ENCODE measurements around the gene BCL2A1. TPM values are rescaled to one million over a fixed set of nuclear protein-coding genes. Genes with fewer than 3 reads are reported as not detected.

Gene BCL2A1
- total and polyA plus RNA-seq, 2 of the 4 experiments (the other 2 are of a cell fraction): 2.3 to 4.5 TPM

DNA sequence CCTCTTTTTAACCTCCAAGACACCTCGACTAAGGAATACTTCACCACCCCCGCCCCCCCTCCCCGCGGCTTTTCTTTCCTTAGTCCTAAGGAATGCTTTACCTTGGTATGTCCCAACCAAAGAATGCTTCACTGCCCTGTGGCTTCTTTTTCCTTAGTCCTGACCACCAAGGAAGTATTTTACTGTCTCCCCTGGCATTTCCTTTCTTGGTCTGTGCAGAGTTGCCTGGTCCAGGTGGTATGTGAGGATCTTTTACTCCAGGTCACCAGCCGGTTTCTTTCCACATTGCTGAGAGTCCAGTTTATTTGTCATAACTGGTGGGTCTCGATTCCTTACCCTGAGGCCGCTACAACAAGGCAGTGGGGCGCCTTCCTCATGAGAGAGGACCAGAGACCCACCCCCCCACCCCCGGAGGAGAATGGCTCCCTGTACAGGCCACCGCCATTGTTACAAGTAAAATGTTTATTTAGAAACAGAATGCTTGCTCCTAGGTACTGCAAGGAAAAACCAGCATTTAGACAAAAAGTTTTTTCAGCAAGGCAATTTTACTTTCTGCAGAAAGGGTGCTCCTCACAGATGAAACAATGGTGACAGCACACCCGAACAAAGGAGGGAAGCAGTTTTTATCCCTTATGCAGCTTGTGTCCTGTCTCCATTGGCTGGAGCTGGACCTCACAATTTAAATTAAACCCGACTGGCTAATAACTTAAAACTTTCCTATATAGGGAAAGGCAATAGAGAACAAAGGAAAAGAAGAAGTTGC is 51.1 kb downstream of the BCL2A1 start:
- intact Hi-C loops (cut with micrococcal nuclease): loop anchor here (5.0 to 10.0 kb wide), 2 partner anchors 57 to 255 kb away; no protein-coding TSS in a partner anchor

More for the DNA sequence above, 51.1 kb downstream of the BCL2A1 start:
- no peak overlapping the region for H4K91ac ChIP-seq (ENCODE audit: insufficient read depth, low read depth, low read length)
- H2BK15ac ChIP-seq (ENCODE audit: low read depth, low read length): no peak overlapping the region
- no peak overlapping the region for H2BK120ac ChIP-seq (ENCODE audit: low read depth, low read length)
- peaks cover 17% of the 10 kb centered on the region for H3K36me3 ChIP-seq (ENCODE audit: control insufficient read depth, insufficient read depth, low read length)
- TF ChIP-seq SMC3 (IDR thresholded peaks at IDR 0.05; ENCODE audit: low read depth, low read length) (no peak), RFX5 (IDR thresholded peaks at IDR 0.05; ENCODE audit: low read depth, low read length) (no peak), MAZ (IDR thresholded peaks at IDR 0.05; ENCODE audit: borderline replicate concordance, low read depth, low read length) (no peak), BHLHE40 (IDR thresholded peaks at IDR 0.05; ENCODE audit: low read depth, low read length) (no peak), CEBPB (IDR thresholded peaks at IDR 0.05; ENCODE audit: low read depth, low read length) (no peak), MXI1 (IDR thresholded peaks at IDR 0.05; ENCODE audit: borderline replicate concordance, low read depth, low read length) (no peak), CHD1 (IDR thresholded peaks at IDR 0.05; ENCODE audit: low read depth, low read length) (no peak), RAD21 (IDR thresholded peaks at IDR 0.05; ENCODE audit: low read length) (no peak), FOS (IDR thresholded peaks at IDR 0.05; ENCODE audit: low read depth, low read length) (no peak), POLR2A (IDR thresholded peaks at IDR 0.05; ENCODE audit: low read depth, low read length) (no peak), MAFK (IDR thresholded peaks at IDR 0.05; ENCODE audit: low read depth, low read length) (no peak), RCOR1 (IDR thresholded peaks at IDR 0.05; ENCODE audit: insufficient replicate concordance, low read length) (no peak)
- TF ChIP-seq, protein P1, sequence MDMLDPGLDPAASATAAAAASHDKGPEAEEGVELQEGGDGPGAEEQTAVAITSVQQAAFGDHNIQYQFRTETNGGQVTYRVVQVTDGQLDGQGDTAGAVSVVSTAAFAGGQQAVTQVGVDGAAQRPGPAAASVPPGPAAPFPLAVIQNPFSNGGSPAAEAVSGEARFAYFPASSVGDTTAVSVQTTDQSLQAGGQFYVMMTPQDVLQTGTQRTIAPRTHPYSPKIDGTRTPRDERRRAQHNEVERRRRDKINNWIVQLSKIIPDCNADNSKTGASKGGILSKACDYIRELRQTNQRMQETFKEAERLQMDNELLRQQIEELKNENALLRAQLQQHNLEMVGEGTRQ (IDR thresholded peaks at IDR 0.05; ENCODE audit: low read depth, low read length): no peak
- TF ChIP-seq, protein P2, sequence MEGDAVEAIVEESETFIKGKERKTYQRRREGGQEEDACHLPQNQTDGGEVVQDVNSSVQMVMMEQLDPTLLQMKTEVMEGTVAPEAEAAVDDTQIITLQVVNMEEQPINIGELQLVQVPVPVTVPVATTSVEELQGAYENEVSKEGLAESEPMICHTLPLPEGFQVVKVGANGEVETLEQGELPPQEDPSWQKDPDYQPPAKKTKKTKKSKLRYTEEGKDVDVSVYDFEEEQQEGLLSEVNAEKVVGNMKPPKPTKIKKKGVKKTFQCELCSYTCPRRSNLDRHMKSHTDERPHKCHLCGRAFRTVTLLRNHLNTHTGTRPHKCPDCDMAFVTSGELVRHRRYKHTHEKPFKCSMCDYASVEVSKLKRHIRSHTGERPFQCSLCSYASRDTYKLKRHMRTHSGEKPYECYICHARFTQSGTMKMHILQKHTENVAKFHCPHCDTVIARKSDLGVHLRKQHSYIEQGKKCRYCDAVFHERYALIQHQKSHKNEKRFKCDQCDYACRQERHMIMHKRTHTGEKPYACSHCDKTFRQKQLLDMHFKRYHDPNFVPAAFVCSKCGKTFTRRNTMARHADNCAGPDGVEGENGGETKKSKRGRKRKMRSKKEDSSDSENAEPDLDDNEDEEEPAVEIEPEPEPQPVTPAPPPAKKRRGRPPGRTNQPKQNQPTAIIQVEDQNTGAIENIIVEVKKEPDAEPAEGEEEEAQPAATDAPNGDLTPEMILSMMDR (conservative IDR thresholded peaks at IDR 0.05; ENCODE audit: low read depth, low read length): no peak
- TF ChIP-seq, protein P3, sequence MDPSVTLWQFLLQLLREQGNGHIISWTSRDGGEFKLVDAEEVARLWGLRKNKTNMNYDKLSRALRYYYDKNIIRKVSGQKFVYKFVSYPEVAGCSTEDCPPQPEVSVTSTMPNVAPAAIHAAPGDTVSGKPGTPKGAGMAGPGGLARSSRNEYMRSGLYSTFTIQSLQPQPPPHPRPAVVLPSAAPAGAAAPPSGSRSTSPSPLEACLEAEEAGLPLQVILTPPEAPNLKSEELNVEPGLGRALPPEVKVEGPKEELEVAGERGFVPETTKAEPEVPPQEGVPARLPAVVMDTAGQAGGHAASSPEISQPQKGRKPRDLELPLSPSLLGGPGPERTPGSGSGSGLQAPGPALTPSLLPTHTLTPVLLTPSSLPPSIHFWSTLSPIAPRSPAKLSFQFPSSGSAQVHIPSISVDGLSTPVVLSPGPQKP (IDR thresholded peaks at IDR 0.05; ENCODE audit: borderline replicate concordance, low read depth, low read length): no peak
- H2BK20ac ChIP-seq (ENCODE audit: low read depth, low read length): no peak overlapping the region
- no peak for ATAC-seq (ENCODE audit: low read depth)
- no CpG with 5 or more reads among the region's 12 CpGs for WGBS, 2 experiments (ENCODE audit: extremely low coverage in 2 of 2, insufficient read length in 1 of 2)
- peaks cover 42% of the 10 kb centered on the region for H3K9me3 ChIP-seq (ENCODE audit: control insufficient read depth, insufficient read depth, low read length)
- no peak overlapping the region for H2BK5ac ChIP-seq (ENCODE audit: low read depth, low read length, poor library complexity, severe bottlenecking)
- no peak overlapping the region for H3K4me3 ChIP-seq (ENCODE audit: insufficient read depth, low read depth, low read length)
- H3K9me1 ChIP-seq (ENCODE audit: insufficient read depth, low read length): no peaks in the 10 kb centered on the region
- H2AFZ ChIP-seq (replicated peaks; ENCODE audit: low read length, poor library complexity): no peak overlapping the region
- H3K4ac ChIP-seq (ENCODE audit: low read depth, low read length): no peak overlapping the region
- no peaks in the 10 kb centered on the region for H3K4me1 ChIP-seq (ENCODE audit: control insufficient read depth, insufficient read depth, low read length)
- POLR2A ChIA-PET (ENCODE audit: unreplicated experiment): no interaction called here
- in situ Hi-C loops (cut with MboI; ENCODE audit: low sequenced_read_pairs) (no loop called here), dilution Hi-C loops (cut with HindIII; ENCODE audit: low sequenced_read_pairs, unreplicated experiment) (no loop called here)
- no peaks in the 10 kb centered on the region for H3K27me3 ChIP-seq (ENCODE audit: control insufficient read depth, insufficient read depth, low read length)
- no peak overlapping the region for H3K23ac ChIP-seq (ENCODE audit: low read depth, low read length)
- H3K18ac ChIP-seq (ENCODE audit: low read depth, low read length): no peak overlapping the region
- no peak overlapping the region for H3K4me2 ChIP-seq (ENCODE audit: low read depth, low read length)
- no peak overlapping the region for H3K14ac ChIP-seq (replicated peaks; ENCODE audit: low read depth, low read length)
- H2AK9ac ChIP-seq (replicated peaks; ENCODE audit: low read depth, low read length, poor library complexity): no peak overlapping the region
- DNase-seq: no peak
- no peak overlapping the region for H3K27ac ChIP-seq (ENCODE audit: insufficient read depth, low read length)
- peaks cover 15 to 32% of the 10 kb centered on the region in 2 experiments for H3K79me1 ChIP-seq (ENCODE audit: low read depth in 1 of 2, low read length in 2 of 2)
- no peak overlapping the region for H2AK5ac ChIP-seq (ENCODE audit: low read depth, low read length)
- no peak overlapping the region for H4K5ac ChIP-seq (ENCODE audit: low read depth, low read length)
- no TSS peak for BruUV-seq (replicated peaks)
- CTCF ChIA-PET: no interaction called here
- no peak overlapping the region for H3K56ac ChIP-seq (ENCODE audit: extremely low read depth, insufficient read depth, low read length)
- H4K20me1 ChIP-seq (ENCODE audit: insufficient read depth, low read length): 0 out of 2 replicates have a peak, but pooled peaks cover 3% of the 10 kb centered on the region
- H4K8ac ChIP-seq (ENCODE audit: low read depth in 2 of 2, low read length in 2 of 2): no peak overlapping the region
- H3K9ac ChIP-seq (ENCODE audit: low read depth, low read length): no peak overlapping the region

All from IMR-90 (cell line).